HepG2 (cell line): Measurements from ENCODE around the gene PCDH10. TPM values are rescaled to one million over a fixed set of nuclear protein-coding genes. Genes with fewer than 3 reads are reported as not detected.

Source experiments
- ATAC-seq: fragments of 200-7000 bp; cut with Tn5 transposase; 3 replicates; pipeline ENCODE4 v1.9.1; 2020; ENCODE audit warnings: mild to moderate bottlenecking, moderate library complexity
- BruUV-seq: library from RNA; stranded (reverse); fragments of 400-500 nt; replicated peaks from 2 replicates; lab custom pipeline; 2021; lab: Mats Ljungman, UMichigan
- CTCF ChIA-PET: fragments of 300-600 bp; formaldehyde crosslinking; extraction: SDS; loops from one replicate; lab custom pipeline; 2021; ENCODE audit warnings: low total read pairs, inconsistent platforms, low intra/inter-chr PET ratio; lab: Yijun Ruan, JAX
- POLR2A ChIA-PET: fragments of 350-600 bp; sonication (Branson Sonifier 250); formaldehyde crosslinking; loops from one replicate; lab custom pipeline; 2020; ENCODE audit warnings: antibody characterized with exemption, inconsistent platforms; lab: Yijun Ruan, JAX
- DNase-seq: peaks from one replicate; pipeline ENCODE4 v3.0.0-alpha.2; 2015; ENCODE audit warnings: low spot score
- FAIRE-seq: peaks from 3 replicates; lab custom pipeline; 2011; peaks lifted over from hg19 to GRCh38; lab: Jason Lieb, UNC
- H2AFZ ChIP-seq: one replicate; pipeline ENCODE4 v1.6.1; 2011; ENCODE audit warnings: low read length, inconsistent platforms
- H3K27ac ChIP-seq: fragments of 300-600 bp; 3 replicates; pipeline ENCODE4 v1.8.0; 2011; ENCODE audit warnings: mixed run types, mild to moderate bottlenecking, mixed read lengths, low read length, inconsistent platforms; ENCODE audit not compliant: insufficient read depth; ENCODE audit errors: extremely low read length
- H3K27me3 ChIP-seq, 2 experiments: fragments of 200-600 bp in 1 of 2; 2 replicates in 1 of 2; 3 replicates in 1 of 2; pipeline versions ENCODE4 v1.6.0 to v1.8.0; 2011; ENCODE audit warnings: low read length in 2 of 2, mild to moderate bottlenecking in 2 of 2, moderate library complexity in 2 of 2, inconsistent platforms in 1 of 2; ENCODE audit not compliant: insufficient read depth in 2 of 2, control insufficient read depth in 1 of 2
- H3K36me3 ChIP-seq, 2 experiments: fragments of 200-600 bp in 1 of 2; replicated peaks in 1 of 2; 2 replicates in 1 of 2; 3 replicates in 1 of 2; pipeline versions ENCODE4 v1.5.1 to v1.8.0; 2011; ENCODE audit warnings: low read length in 2 of 2, inconsistent platforms in 1 of 2; ENCODE audit not compliant: insufficient read depth in 2 of 2, control insufficient read depth in 1 of 2
- H3K4me1 ChIP-seq: 2 replicates; pipeline ENCODE4 v1.5.1; 2012; ENCODE audit warnings: low read length, inconsistent platforms; ENCODE audit not compliant: insufficient read depth
- H3K4me2 ChIP-seq: 2 replicates; pipeline ENCODE4 v1.6.0; 2011; ENCODE audit warnings: low read depth, low read length, inconsistent platforms
- H3K4me3 ChIP-seq, 3 experiments: fragments of 200-600 bp in 1 of 3; sonication (generic), shearing (Covaris generic) in 1 of 3; replicated peaks in 1 of 3; 2 replicates each; pipeline ENCODE4 v1.5.1; 2011 to 2016; ENCODE audit warnings: low read length in 3 of 3, inconsistent platforms in 2 of 3, low read depth in 2 of 3, mild to moderate bottlenecking in 2 of 3, control low read depth in 1 of 3, mixed read lengths in 1 of 3; ENCODE audit not compliant: insufficient read depth in 1 of 3
- H3K79me2 ChIP-seq: one replicate; pipeline ENCODE4 v1.6.1; 2011; ENCODE audit warnings: low read length, inconsistent platforms; ENCODE audit not compliant: insufficient read depth
- H3K9ac ChIP-seq: 2 replicates; pipeline ENCODE4 v1.6.0; 2011; ENCODE audit warnings: mild to moderate bottlenecking, low read depth, low read length, inconsistent platforms; ENCODE audit not compliant: insufficient read depth
- H3K9me3 ChIP-seq: 2 replicates; pipeline ENCODE4 v1.5.1; 2012; ENCODE audit warnings: mild to moderate bottlenecking, low read length
- H4K20me1 ChIP-seq: 2 replicates; pipeline ENCODE4 v1.6.0; 2011; ENCODE audit warnings: inconsistent platforms, mild to moderate bottlenecking, low read length, moderate library complexity; ENCODE audit not compliant: insufficient read depth
- CAMTA2 ChIP-seq: sonication (generic); formaldehyde crosslinking; IDR thresholded peaks from 2 replicates; pipeline ENCODE4 v1.4.0; 2020; ENCODE audit warnings: mild to moderate bottlenecking, missing genetic modification reagents, borderline replicate concordance
- DDIT3 ChIP-seq: sonication (generic); formaldehyde crosslinking; IDR thresholded peaks from 2 replicates; pipeline ENCODE4 v1.4.0; 2020; ENCODE audit warnings: mild to moderate bottlenecking, missing genetic modification reagents
- ELK4 ChIP-seq: sonication (generic); formaldehyde crosslinking; IDR thresholded peaks from 2 replicates; pipeline ENCODE4 v1.9.0; 2021; ENCODE audit warnings: missing genetic modification reagents, borderline replicate concordance
- FUBP1 ChIP-seq: sonication (generic); formaldehyde crosslinking; IDR thresholded peaks from 2 replicates; pipeline ENCODE4 v1.5.1; 2020; ENCODE audit warnings: missing genetic modification reagents, mild to moderate bottlenecking, borderline replicate concordance
- GATAD1 ChIP-seq: IDR thresholded peaks from 2 replicates; pipeline ENCODE4 v1.6.1; 2016; ENCODE audit warnings: missing genetic modification reagents, missing compliant biosample characterization
- GPN1 ChIP-seq: sonication (generic); formaldehyde crosslinking; IDR thresholded peaks from 2 replicates; pipeline ENCODE4 v1.5.1; 2020; ENCODE audit warnings: missing genetic modification reagents, borderline replicate concordance
- IRF9 ChIP-seq: sonication (generic); formaldehyde crosslinking; IDR thresholded peaks from 2 replicates; pipeline ENCODE4 v1.8.0; 2022; ENCODE audit warnings: missing genetic modification reagents, mild to moderate bottlenecking, borderline replicate concordance
- NCOA2 ChIP-seq: sonication (generic); formaldehyde crosslinking; IDR thresholded peaks from 2 replicates; pipeline ENCODE4 v1.8.0; 2022; ENCODE audit warnings: inconsistent platforms
- SOX13 ChIP-seq, 3 experiments: fragments of 450-650 bp in 1 of 3; sonication (generic) in 1 of 3; formaldehyde crosslinking in 1 of 3; IDR thresholded peaks in 2 of 3; conservative IDR thresholded peaks in 1 of 3; 2 replicates each; pipeline versions ENCODE4 v1.5.0 to v1.6.1; 2016 to 2020; ENCODE audit warnings: antibody characterized with exemption in 1 of 3, mild to moderate bottlenecking in 1 of 3, missing compliant biosample characterization in 1 of 3, missing genetic modification reagents in 1 of 3, moderate library complexity in 1 of 3
- SSRP1 ChIP-seq: IDR thresholded peaks from 2 replicates; pipeline ENCODE4 v1.6.1; 2016; ENCODE audit warnings: control low read depth
- TARDBP ChIP-seq: sonication (generic); formaldehyde crosslinking; IDR thresholded peaks from 2 replicates; pipeline ENCODE4 v1.8.0; 2022; ENCODE audit warnings: mild to moderate bottlenecking, missing genetic modification reagents
- ZNF34 ChIP-seq: sonication (generic); formaldehyde crosslinking; IDR thresholded peaks from 2 replicates; pipeline ENCODE4 v1.4.0; 2020; ENCODE audit warnings: mild to moderate bottlenecking, missing genetic modification reagents, borderline replicate concordance
- ZNF382 ChIP-seq: sonication (generic); formaldehyde crosslinking; IDR thresholded peaks from 2 replicates; pipeline ENCODE4 v1.5.0; 2020; ENCODE audit warnings: missing genetic modification reagents, mild to moderate bottlenecking, borderline replicate concordance
- ZNF549 ChIP-seq: sonication (generic); formaldehyde crosslinking; IDR thresholded peaks from 2 replicates; pipeline ENCODE4 v1.5.0; 2020; ENCODE audit warnings: missing genetic modification reagents
- ZNF660 ChIP-seq: sonication (generic); formaldehyde crosslinking; IDR thresholded peaks from 2 replicates; pipeline ENCODE4 v1.5.1; 2020; ENCODE audit warnings: mild to moderate bottlenecking, low read depth, missing genetic modification reagents, borderline replicate concordance
- ZNF816 ChIP-seq: sonication (generic); formaldehyde crosslinking; IDR thresholded peaks from 2 replicates; pipeline ENCODE4 v1.8.0; 2022; ENCODE audit warnings: missing genetic modification reagents, mild to moderate bottlenecking, borderline replicate concordance
- WGBS: methylation state at CpG from one replicate; pipeline ENCODE4 v1.1.6; 2017; ENCODE audit warnings: low lambda C conversion rate; 5-methylcytosine and 5-hydroxymethylcytosine counted together
- in situ Hi-C: cut with HindIII; loops from 2 replicates; pipeline ENCODE4 v1.10.0; 2017; ENCODE audit warnings: low pct_unique_long_range_greater_than_20kb; ENCODE audit not compliant: extremely low pct_ligation_motif_present
- intact Hi-C: fragments of 100-400 bp; cut with micrococcal nuclease; formaldehyde crosslinking; loops from one replicate; pipeline ENCODE4 v1.10.0; 2022; ENCODE audit not compliant: unreplicated experiment
- polyA plus RNA-seq, 8 experiments: library from polyadenylated mRNA; depleted of rRNA in 3 of 8; stranded (reverse) in 7 of 8; unstranded in 1 of 8; fragments of >200 nt; fragmentation: Illumina TruSeq in 4 of 8; extraction: Trizol in 4 of 8; gene quantifications; 2 replicates each; pipeline versions ENCODE4 v1.2.1 to v1.2.3, GENCODE V29; 2011 to 2016; ENCODE audit warnings: low read depth in 4 of 8, missing spikeins in 1 of 8, mixed read lengths in 1 of 8; ENCODE audit not compliant: insufficient read depth in 1 of 8
- total RNA-seq, 5 experiments: library from RNA; depleted of rRNA; stranded (reverse); fragments of >200 nt; fragmentation: Illumina TruSeq; extraction: Trizol; gene quantifications; 2 replicates each; pipeline ENCODE4 v1.2.3, GENCODE V29; 2016; ENCODE audit warnings: low read depth in 1 of 5

PCDH10 gene
- total and polyA plus RNA-seq, 2 of the 13 experiments (the other 11 are each of a cell fraction or from before 2014, with no cell fraction given) = not detected

GRCh38 chr4:133178956-133179355 is 29.9 kb downstream of the PCDH10 start:
- no peaks in the 10 kb centered on the region for H3K4me1 ChIP-seq
- ChIA-PET POLR2A (no interaction called here), CTCF (no interaction called here)
- in situ Hi-C loops = no loop called here
- no peak for DNase-seq
- no peaks in the 10 kb centered on the region for H3K36me3 ChIP-seq
- intact Hi-C loops = no loop called here
- no peak overlapping the region for H3K4me3 ChIP-seq
- no peaks in the 10 kb centered on the region for H3K27me3 ChIP-seq
- no peak for ATAC-seq
- H3K9ac ChIP-seq = no peak overlapping the region
- H4K20me1 ChIP-seq = no peaks in the 10 kb centered on the region
- H3K27ac ChIP-seq = no peak overlapping the region
- BruUV-seq = no TSS peak
- no peak overlapping the region for H3K4me2 ChIP-seq
- no peak overlapping the region for H2AFZ ChIP-seq
- WGBS = 49% methylated on average over 2 of the region's 2 CpGs
- H3K9me3 ChIP-seq = no peaks in the 10 kb centered on the region
- no peaks in the 10 kb centered on the region for H3K79me2 ChIP-seq
- TF ChIP-seq ZNF34 (CRISPR knock-in tag) (no peak), ZNF382 (CRISPR knock-in tag) (no peak), SSRP1 (CRISPR knock-in tag) (no peak), TARDBP (CRISPR knock-in tag) (no peak), NCOA2 (CRISPR knock-in tag) (no peak), IRF9 (CRISPR knock-in tag) (no peak), ELK4 (CRISPR knock-in tag) (no peak), CAMTA2 (CRISPR knock-in tag) (no peak), ZNF816 (CRISPR knock-in tag) (no peak), FUBP1 (CRISPR knock-in tag) (no peak), GATAD1 (CRISPR knock-in tag) (no peak), SOX13 (IDR thresholded peaks at IDR 0.05) (no peak), SOX13 (CRISPR knock-in tag; conservative IDR thresholded peaks at IDR 0.05 in 1 of 2, IDR thresholded peaks at IDR 0.05 in 1 of 2) (no peak), ZNF660 (CRISPR knock-in tag) (no peak), DDIT3 (CRISPR knock-in tag) (no peak), GPN1 (no peak), ZNF549 (no peak)
- TF ChIP-seq, all 625 proteins: peak for 0
- no peak for FAIRE-seq
